Ishikawa (cell line): ENCODE measurements around the gene CFAP92.

Experiments
- CEBPB ChIP-seq: IDR thresholded peaks from 2 replicates; pipeline ENCODE4 v1.6.1; 2012
- NFIC ChIP-seq: IDR thresholded peaks from 2 replicates; pipeline ENCODE4 v1.6.1; 2012
- RAD21 ChIP-seq: IDR thresholded peaks from 2 replicates; pipeline ENCODE4 v1.6.1; 2012; ENCODE audit warnings: low read depth
- TF ChIP-seq, protein P1 (sequence below): IDR thresholded peaks from 2 replicates; pipeline ENCODE4 v1.6.1; 2012; ENCODE audit warnings: low read depth, mild to moderate bottlenecking

DNA sequence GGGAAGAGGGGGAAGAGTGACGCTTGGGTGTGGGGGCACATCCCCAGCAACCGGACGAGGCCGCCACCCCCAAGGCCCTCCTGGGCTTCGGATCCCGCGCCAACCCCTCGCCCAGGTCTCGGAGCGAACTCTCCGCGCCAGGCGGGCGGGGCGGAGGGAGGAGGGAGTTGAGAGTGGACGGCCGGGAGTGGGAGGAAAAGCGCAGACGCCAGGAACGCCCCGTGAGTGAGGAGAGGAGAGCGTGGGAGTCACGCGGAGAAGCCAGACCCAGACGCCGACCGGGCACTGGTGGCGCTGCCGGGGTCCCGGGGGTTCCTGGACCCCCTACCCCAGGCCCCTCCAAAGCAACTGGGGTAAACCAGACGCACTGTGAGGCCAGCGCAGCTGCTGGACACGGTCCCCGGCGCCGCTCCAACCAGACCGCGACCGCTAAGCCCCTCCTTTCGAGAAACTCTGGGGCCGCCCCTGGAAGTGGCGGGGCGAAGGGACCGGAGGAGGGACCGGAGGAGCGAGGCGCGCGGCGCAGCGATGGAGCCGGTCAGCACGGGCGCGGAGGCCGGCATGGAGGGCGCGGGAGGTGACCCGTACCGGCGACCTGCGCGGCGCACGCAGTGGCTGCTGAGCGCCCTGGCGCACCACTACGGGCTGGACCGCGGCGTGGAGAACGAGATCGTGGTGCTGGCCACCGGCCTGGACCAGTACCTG lies 7.4 kb upstream of the CFAP92 start, which contains the start of gene EFCC1:
- TF ChIP-seq RAD21 (no peak), NFIC (0 out of 2 replicates have a peak, but pooled peaks have one; percentile 17), CEBPB (no peak)
- TF ChIP-seq, protein P1, sequence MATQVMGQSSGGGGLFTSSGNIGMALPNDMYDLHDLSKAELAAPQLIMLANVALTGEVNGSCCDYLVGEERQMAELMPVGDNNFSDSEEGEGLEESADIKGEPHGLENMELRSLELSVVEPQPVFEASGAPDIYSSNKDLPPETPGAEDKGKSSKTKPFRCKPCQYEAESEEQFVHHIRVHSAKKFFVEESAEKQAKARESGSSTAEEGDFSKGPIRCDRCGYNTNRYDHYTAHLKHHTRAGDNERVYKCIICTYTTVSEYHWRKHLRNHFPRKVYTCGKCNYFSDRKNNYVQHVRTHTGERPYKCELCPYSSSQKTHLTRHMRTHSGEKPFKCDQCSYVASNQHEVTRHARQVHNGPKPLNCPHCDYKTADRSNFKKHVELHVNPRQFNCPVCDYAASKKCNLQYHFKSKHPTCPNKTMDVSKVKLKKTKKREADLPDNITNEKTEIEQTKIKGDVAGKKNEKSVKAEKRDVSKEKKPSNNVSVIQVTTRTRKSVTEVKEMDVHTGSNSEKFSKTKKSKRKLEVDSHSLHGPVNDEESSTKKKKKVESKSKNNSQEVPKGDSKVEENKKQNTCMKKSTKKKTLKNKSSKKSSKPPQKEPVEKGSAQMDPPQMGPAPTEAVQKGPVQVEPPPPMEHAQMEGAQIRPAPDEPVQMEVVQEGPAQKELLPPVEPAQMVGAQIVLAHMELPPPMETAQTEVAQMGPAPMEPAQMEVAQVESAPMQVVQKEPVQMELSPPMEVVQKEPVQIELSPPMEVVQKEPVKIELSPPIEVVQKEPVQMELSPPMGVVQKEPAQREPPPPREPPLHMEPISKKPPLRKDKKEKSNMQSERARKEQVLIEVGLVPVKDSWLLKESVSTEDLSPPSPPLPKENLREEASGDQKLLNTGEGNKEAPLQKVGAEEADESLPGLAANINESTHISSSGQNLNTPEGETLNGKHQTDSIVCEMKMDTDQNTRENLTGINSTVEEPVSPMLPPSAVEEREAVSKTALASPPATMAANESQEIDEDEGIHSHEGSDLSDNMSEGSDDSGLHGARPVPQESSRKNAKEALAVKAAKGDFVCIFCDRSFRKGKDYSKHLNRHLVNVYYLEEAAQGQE: no peak
